Measurements from ENCODE around the gene KCNG3. TPM values are rescaled to one million over a fixed set of nuclear protein-coding genes. Genes with fewer than 3 reads are reported as not detected.

KCNG3 gene
- total and polyA plus RNA-seq, 2 of the 13 experiments (the other 11 are each of a cell fraction or from before 2014, with no cell fraction given) = 2.8 to 4.8 TPM

DNA sequence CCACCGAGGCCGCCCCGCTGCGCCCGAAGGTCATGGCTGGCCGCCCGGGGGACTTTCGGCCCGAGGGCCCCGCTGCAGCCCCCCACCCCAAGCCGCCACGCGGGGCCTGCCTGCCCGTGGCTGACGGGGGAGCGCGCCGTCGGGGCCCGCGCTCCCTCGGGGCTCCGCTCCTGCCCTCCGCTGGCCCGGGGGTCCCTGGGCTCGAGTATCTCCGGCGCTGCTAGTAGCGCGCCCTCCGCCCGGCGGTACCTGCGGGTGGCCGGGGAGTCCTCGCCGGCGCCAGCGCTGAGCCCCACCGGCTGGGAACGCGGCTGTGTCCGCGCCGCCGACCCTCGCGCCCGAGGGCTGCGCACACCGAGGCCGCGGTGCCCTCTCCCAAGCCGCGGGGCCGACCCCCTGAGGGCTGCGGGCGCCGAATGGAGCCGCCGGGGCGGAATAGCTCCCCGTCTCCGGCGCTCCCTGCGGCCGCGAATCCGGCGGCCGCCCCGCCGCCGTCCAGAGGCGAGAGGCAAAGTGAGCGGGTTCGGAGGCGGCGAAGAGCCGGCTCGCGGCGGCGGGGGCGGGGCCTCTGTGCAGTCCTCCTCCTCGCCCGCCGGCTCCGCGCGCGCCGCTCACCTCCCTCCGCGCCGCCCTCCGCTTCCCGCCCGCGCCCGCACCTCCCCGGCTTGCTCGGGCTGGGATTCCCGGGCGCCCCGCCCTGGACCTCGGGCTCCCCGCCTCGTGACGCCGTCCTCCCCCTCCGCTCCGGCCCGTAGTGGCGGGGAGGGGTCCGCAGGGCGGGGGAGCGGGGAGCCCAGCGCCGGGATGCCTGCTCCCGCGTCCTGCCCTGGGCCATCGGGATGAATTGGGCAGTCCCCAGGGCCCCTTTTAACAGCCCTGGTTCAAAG is at the start of gene KCNG3 (continued):
- TF ChIP-seq, protein P1, sequence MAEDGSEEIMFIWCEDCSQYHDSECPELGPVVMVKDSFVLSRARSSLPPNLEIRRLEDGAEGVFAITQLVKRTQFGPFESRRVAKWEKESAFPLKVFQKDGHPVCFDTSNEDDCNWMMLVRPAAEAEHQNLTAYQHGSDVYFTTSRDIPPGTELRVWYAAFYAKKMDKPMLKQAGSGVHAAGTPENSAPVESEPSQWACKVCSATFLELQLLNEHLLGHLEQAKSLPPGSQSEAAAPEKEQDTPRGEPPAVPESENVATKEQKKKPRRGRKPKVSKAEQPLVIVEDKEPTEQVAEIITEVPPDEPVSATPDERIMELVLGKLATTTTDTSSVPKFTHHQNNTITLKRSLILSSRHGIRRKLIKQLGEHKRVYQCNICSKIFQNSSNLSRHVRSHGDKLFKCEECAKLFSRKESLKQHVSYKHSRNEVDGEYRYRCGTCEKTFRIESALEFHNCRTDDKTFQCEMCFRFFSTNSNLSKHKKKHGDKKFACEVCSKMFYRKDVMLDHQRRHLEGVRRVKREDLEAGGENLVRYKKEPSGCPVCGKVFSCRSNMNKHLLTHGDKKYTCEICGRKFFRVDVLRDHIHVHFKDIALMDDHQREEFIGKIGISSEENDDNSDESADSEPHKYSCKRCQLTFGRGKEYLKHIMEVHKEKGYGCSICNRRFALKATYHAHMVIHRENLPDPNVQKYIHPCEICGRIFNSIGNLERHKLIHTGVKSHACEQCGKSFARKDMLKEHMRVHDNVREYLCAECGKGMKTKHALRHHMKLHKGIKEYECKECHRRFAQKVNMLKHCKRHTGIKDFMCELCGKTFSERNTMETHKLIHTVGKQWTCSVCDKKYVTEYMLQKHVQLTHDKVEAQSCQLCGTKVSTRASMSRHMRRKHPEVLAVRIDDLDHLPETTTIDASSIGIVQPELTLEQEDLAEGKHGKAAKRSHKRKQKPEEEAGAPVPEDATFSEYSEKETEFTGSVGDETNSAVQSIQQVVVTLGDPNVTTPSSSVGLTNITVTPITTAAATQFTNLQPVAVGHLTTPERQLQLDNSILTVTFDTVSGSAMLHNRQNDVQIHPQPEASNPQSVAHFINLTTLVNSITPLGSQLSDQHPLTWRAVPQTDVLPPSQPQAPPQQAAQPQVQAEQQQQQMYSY (CRISPR knock-in tag; IDR thresholded peaks at IDR 0.05) = no peak; the same call in 1 of the 2 replicates
- TF ChIP-seq XRCC5 (optimal IDR thresholded peaks at IDR 0.05; ENCODE audit: low read length) (peak; percentile 61), FOXA3 (CRISPR knock-in tag; IDR thresholded peaks at IDR 0.05) (0 out of 2 replicates have a peak, but pooled peaks have one; percentile 23), HOXD1 (CRISPR knock-in tag; IDR thresholded peaks at IDR 0.05) (no peak), SMAD9 (CRISPR knock-in tag; IDR thresholded peaks at IDR 0.05) (no peak), HES4 (CRISPR knock-in tag; IDR thresholded peaks at IDR 0.05; ENCODE audit: borderline replicate concordance) (peak; percentile 83), UBTF (CRISPR knock-in tag; IDR thresholded peaks at IDR 0.05) (peak; percentile 78), FOXC1 (CRISPR knock-in tag; IDR thresholded peaks at IDR 0.05; ENCODE audit: borderline replicate concordance) (peak; percentile 71; the same call in 1 of the 2 replicates), ZNF816 (CRISPR knock-in tag; IDR thresholded peaks at IDR 0.05; ENCODE audit: borderline replicate concordance) (peak; percentile 46; the same call in 1 of the 2 replicates), SKI (IDR thresholded peaks at IDR 0.05; ENCODE audit: partially characterized antibody) (peak; percentile 80)
- TF ChIP-seq, protein P2, sequence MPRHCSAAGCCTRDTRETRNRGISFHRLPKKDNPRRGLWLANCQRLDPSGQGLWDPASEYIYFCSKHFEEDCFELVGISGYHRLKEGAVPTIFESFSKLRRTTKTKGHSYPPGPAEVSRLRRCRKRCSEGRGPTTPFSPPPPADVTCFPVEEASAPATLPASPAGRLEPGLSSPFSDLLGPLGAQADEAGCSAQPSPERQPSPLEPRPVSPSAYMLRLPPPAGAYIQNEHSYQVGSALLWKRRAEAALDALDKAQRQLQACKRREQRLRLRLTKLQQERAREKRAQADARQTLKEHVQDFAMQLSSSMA (CRISPR knock-in tag; IDR thresholded peaks at IDR 0.05) = no peak; the same call in none of the 2 replicates
- TF ChIP-seq, protein P3, sequence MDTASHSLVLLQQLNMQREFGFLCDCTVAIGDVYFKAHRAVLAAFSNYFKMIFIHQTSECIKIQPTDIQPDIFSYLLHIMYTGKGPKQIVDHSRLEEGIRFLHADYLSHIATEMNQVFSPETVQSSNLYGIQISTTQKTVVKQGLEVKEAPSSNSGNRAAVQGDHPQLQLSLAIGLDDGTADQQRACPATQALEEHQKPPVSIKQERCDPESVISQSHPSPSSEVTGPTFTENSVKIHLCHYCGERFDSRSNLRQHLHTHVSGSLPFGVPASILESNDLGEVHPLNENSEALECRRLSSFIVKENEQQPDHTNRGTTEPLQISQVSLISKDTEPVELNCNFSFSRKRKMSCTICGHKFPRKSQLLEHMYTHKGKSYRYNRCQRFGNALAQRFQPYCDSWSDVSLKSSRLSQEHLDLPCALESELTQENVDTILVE (CRISPR knock-in tag; IDR thresholded peaks at IDR 0.05) = peak; percentile 77; the same call in 1 of the 2 replicates
- TF ChIP-seq, protein P4, sequence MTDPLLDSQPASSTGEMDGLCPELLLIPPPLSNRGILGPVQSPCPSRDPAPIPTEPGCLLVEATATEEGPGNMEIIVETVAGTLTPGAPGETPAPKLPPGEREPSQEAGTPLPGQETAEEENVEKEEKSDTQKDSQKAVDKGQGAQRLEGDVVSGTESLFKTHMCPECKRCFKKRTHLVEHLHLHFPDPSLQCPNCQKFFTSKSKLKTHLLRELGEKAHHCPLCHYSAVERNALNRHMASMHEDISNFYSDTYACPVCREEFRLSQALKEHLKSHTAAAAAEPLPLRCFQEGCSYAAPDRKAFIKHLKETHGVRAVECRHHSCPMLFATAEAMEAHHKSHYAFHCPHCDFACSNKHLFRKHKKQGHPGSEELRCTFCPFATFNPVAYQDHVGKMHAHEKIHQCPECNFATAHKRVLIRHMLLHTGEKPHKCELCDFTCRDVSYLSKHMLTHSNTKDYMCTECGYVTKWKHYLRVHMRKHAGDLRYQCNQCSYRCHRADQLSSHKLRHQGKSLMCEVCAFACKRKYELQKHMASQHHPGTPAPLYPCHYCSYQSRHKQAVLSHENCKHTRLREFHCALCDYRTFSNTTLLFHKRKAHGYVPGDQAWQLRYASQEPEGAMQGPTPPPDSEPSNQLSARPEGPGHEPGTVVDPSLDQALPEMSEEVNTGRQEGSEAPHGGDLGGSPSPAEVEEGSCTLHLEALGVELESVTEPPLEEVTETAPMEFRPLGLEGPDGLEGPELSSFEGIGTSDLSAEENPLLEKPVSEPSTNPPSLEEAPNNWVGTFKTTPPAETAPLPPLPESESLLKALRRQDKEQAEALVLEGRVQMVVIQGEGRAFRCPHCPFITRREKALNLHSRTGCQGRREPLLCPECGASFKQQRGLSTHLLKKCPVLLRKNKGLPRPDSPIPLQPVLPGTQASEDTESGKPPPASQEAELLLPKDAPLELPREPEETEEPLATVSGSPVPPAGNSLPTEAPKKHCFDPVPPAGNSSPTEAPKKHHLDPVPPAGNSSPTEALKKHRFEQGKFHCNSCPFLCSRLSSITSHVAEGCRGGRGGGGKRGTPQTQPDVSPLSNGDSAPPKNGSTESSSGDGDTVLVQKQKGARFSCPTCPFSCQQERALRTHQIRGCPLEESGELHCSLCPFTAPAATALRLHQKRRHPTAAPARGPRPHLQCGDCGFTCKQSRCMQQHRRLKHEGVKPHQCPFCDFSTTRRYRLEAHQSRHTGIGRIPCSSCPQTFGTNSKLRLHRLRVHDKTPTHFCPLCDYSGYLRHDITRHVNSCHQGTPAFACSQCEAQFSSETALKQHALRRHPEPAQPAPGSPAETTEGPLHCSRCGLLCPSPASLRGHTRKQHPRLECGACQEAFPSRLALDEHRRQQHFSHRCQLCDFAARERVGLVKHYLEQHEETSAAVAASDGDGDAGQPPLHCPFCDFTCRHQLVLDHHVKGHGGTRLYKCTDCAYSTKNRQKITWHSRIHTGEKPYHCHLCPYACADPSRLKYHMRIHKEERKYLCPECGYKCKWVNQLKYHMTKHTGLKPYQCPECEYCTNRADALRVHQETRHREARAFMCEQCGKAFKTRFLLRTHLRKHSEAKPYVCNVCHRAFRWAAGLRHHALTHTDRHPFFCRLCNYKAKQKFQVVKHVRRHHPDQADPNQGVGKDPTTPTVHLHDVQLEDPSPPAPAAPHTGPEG (CRISPR knock-in tag; IDR thresholded peaks at IDR 0.05) = peak; percentile 75
